Left kidney (tissue), 2 donors: ENCODE measurements around the gene KRT28. TPM values are rescaled to one million over a fixed set of nuclear protein-coding genes. Genes with fewer than 3 reads are reported as not detected.
A peak's percentile ranks its signal among the peaks of the same experiment; 100 is the strongest.
"Not testable (repeated sequence)": the region's sequence is repeated elsewhere in the genome, so short reads cannot be mapped to it uniquely, and the experiment has no call there.

Experiments
- DNase-seq: peaks from one replicate; pipeline ENCODE4 v3.0.0-alpha.2; 2013
- polyA plus RNA-seq: library from polyadenylated mRNA; unstranded; fragments of 120-200 nt; gene quantifications from one replicate; pipeline ENCODE4 v1.2.1, GENCODE V29; 2013; ENCODE audit not compliant: insufficient read length

The KRT28 gene
- polyA plus RNA-seq, 1 donor = not detected

DNA sequence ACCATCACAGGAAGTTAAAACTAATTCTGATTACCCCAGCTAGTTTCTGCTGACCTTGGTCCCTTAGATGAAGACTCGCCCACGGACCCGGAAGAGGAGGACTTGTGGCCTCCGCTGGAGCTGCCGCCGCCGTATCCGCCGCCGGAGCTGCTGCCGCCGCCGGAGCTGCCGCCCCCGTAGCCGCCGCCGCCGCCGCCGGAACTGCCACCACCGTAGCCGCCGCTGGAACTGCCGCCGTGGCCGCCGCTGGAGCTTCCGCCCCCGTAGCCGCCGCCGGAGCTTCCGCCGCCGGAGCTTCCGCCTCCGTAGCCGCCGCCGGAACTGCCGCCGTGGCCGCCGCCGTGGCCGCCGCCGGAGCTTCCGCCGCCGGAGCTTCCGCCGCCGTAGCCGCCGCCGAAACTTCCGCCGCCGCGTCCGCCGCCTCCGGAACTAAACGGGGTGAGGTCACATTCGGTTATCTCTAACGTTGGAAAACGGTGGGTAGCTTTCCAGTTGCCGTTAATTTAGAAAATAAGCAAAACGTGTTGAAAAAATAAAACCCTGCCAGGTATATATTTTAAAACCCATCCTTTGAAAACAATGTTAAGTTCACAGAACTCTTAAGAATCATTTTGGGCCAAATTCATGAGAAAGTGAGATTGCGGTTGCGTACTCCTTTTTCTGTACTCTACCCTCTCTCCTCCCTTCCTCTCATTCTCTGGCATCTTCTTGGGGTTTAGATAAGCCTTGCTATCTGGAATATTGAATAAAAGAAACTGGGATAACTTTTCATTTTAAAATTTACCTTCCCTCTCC lies 19.2 kb upstream of the KRT28 start:
- peak; percentile 85 for DNase-seq

DNA sequence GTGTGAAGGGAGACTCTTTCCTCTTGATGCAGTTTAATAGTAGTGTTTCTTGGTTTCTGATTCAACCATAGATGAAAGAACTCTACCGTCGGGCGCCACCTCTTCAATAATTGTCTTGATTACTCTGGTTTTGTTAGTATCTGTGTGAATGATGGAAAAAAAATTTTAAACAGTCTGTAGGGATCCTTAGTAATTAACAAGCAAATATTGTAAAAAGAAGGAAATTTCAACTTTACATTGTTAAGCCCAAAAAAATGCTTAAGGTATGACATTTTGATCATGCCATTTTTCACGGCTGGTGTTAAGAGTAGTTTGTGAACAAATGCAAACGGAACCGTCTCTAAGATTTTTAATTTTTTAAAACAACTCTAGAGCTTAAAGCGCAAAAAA lies 18.6 kb upstream of the KRT28 start:
- no peak for DNase-seq

DNA sequence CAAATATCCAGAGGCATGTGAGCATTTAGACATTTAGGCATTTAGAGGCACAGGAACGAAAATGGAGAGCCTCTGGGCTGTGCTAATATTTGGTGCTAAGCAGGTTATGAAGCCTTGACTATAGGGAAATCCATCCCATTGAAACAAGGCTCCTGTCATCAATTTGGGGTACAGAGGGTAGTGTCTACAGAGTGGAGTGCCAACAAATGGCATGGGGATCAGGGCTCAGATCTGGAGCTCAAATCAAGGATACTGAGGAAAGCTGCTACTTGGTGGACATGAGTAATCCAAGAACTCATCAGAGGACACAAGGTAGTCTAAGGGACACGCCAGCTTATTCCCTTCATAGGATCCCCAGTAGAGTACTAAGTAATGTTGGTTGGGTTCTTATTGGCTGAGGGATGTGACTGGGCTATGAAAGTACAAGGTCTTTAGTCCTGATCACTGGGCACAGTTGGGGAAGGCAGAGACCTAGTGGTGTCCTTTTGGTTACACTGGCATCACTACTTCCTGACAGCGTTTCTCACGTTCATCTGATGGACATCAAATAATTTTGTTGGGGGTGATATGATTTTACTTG lies 17.4 kb upstream of the KRT28 start:
- no peak for DNase-seq

DNA sequence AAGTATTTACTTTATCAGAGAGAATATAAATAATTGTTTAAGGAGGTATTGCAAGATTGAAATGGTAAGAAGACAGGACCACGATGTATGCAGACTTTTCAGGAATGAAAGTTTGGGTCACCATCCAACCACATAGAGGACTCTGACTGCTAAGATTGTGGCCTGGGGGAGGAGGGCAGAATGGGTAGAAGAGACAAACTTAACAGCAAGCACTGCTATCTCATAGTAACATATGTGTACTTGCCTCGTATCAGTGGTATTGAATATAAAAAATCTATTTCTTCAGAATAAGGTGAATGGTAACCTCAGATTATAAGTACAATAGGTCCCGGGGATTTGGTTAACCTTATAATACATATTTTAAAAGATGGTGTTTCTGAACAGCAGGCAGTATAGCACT lies 16.8 kb upstream of the KRT28 start:
- no peak for DNase-seq

DNA sequence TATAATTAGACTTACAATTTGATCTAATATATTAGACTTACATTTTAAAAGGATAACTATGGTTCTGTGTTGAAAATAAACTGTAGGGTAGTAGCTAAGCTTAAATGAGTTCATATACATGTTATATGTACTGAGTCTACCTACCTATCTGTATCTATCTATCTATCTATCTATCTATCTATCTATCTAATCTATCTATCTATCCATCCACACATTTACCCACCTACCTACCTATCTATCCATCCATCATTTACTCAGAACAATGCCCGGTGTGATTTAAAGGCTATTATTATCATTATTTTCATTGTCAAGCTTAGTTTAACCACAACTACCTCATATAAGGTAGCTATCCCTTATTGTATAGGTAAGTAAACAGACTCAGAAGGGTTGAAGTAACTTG lies 15.6 kb upstream of the KRT28 start:
- DNase-seq = no peak

DNA sequence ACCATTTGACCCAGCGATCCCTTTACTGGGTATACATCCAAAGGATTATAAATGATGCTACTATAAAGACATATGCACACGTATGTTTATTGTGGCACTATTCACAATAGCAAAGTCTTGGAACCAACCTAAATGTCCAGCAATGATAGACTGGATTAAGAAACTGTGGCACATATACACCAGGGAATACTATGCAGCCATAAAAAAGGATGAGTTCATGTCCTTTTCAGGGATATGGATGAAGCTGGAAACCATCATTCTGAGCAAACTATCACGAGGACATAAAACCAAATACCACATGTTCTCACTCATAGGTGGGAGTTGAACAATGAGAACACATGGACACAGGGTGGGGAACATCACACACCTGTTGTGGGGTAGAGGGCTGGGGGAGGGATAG lies 14.9 kb upstream of the KRT28 start:
- not testable (repeated sequence) for DNase-seq

DNA sequence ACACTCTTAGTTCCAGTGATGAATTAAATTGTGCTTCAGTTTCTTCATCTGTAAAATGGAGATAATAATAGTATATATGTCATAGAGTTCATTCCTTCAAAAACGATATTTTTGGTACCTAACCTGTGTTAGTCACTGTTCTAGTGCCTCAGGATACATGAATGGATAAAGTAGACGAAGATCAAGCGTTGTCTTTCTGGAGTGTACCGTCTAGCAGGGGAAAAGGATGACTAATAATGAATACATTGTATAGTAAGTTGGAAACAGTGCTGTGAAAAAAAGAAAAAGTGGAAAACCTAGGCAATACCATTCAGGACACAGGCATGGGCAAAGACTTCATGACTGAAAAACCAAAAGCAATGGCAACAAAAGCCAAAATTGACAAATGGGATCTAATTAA lies 14.0 kb upstream of the KRT28 start:
- no peak for DNase-seq

DNA sequence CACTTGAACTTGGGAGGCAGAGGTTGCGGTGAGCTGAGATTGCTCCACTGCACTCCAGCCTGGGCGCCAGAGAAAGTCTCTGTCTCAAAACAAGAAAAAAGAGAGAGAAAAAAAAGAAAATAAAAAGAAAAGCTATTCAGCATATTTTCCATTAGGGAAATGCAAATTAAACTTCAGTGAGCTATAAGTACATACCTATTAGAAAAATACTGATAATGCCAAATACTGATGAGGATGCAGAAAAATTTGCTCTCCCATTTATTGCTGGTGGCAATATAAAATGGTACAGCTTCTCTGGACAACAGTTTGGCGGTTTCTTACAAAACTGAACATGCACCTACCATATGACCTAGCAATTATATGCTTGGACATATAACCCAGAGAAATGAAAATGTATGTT lies 12.9 kb upstream of the KRT28 start:
- DNase-seq = no peak

DNA sequence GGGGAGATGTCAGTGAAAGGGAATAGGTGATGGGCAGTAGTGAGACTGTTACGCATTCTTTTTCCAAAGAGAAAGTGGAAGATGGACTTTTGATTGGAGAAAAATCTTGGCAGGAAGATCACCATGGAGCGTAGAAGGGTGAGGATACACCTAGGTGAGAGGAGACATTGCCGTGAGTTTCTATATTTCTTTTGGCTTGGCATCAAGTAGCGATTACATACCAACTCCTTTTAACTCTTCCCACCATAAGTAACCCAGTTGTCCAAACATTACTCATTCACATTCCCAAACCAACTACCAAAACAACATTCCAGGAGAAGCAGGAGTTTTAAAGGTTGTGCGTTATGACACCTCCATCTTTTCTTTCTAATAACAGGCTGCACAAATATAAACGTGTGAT lies 10.7 kb upstream of the KRT28 start:
- DNase-seq = no peak

DNA sequence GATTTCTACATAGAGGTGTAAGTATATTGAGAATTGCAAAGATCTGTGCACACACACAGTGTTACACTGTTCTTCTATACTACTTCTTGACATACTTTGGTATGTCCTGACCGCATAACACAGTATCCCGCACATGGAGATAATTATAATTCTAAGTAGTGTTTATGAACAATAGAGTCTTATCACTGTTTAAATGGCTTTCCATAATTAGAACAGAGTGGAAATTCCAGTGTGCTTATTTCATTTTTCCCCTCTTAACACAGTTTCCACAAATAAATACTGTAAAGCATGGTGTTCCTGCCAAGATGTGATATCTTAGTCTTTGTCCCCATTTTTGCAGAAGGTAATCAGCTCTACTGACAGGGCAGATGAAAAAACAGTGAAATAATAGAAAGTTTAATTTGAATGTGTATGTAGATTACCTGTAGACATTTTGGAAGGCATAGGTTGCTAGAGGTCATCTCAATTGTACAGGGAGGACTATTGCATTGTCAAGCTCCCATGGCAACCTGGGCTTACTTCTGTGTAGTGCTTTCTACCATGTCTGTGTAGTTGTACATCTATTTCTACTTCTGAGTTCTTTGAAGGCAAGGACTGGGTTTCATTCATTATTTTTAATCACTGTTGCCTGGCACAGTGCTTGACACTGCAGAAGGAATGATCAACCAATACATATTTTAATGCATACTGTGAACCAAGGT lies 10.1 kb upstream of the KRT28 start:
- no peak for DNase-seq

DNA sequence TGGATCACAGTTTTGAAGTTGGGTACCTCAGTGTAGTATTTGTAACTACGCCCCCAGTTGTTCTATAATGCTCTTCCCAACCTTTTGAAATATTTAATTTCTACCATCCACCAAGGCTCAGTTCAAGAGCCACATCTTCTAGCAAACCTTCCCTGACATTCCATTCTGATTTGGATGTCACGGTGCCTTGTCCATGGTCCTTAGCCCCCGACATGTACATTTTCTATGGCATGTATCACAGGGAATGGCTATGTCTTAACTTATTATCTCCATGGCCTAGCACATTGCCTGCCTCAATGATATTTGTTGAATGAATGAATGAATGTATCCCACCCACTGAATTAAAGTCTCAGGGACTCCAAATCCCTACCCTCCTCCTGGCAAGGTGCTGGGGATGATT lies 6.4 kb upstream of the KRT28 start:
- no peak for DNase-seq

DNA sequence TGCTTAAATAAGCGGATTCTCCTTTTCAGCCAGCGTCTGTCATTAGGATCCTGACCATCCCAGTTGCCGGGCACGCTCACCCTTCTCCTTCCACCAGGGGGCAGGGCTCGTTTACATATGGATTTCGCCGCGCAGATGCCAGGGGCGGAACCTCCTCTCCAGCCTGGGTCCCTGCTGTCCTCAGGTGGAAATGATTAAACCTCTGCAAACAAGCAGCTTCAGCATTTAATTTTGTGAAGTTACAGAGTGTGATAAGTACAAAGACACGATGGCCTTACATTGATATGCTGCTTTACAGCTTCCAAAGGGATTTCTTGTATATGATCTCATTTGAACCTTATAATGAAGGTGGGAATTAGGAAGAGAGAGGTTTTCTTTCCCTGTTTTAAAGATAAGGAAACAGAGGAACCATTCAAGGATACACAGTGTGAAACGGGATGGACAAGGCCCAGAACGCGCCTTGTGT lies 3.9 kb upstream of the KRT28 start:
- peak; percentile 68 for DNase-seq

DNA sequence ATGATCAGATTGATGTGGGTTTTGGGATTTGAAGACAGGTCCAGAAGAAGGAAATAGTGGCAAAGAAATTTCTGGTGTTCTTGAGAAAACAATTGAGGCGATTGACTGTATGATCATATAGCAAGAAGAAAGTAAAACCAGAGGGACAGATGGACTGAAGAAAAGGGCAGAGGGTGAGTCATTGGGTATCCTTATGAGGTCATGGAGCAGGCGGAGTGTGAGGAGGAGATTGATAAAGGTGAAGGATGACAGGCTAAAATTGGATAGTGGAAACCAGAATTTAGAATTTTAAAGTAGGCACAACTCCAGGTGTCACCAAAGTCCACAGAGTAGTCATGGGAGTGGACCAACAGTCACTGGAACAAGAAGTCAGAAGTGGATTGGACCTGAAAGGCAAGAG lies 1.4 kb upstream of the KRT28 start:
- no peak for DNase-seq

DNA sequence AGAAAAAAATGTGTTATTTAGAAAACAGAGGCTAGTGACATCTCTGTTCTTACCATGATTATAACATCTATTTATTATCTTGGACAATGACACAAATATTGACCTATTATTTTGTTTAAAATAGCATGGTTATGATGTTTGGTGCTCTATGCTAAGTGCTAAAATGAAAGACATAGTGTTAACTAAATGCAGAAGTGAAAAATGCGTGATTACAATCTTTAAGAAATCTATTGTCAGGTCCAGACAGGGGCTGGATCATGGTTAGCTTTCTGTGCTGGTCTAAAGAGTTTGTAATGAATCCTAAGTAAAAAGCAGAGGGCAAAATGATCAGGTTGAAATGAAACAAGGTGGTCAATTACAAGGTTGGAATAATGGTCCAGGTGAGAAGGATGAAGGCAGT lies 622 bp upstream of the KRT28 start:
- DNase-seq = no peak

DNA sequence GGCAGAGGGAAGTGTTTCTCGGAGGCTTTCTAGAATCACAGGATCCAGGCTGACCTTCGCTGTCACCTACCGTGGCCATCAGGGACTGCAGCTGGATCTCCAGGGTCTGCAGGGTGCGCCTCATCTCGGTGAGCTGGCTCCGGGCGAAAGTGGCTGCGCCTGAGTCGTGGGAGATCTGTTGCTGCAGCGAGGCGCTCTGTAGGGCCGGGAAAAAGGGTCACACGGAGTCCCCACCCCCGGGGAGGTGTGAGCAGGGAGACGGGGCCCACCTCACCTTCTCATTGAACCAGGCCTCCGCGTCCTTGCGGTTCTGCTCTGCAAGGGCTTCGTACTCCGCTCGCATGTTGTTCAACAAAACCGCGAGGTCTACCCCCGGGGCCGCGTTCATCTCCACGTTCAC lies 2.9 kb downstream of the KRT28 start:
- DNase-seq = no peak

DNA sequence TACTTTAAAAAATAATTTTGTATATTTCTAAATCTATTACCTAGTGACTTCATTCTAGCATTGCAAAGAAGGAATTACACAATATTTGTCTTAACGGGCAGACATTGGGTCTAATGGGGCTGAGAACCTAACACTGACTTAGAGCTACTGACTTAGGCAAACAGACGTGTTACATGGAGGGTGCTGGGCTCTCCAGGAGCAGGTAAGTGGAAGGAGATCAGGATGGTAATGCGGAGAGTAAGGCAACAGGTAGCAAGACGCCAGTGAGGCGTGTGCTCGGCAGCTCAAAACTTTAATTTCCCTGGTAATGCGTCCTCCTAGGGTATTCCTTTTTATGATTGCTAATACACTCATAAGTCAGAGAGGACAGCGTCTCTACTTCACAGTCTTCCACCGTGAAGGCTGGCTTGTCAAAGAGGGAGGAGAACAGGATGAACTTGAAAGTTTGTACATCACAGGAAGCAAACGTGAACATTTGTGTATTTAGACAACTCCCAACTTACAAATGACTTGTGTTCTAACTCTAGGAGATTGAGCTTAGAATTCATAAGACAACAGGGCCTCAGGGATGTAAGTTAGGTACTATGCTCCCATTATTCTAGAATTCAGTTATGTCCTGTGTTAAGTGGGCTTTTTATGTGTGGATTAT lies 4.6 kb downstream of the KRT28 start:
- DNase-seq = no peak

DNA sequence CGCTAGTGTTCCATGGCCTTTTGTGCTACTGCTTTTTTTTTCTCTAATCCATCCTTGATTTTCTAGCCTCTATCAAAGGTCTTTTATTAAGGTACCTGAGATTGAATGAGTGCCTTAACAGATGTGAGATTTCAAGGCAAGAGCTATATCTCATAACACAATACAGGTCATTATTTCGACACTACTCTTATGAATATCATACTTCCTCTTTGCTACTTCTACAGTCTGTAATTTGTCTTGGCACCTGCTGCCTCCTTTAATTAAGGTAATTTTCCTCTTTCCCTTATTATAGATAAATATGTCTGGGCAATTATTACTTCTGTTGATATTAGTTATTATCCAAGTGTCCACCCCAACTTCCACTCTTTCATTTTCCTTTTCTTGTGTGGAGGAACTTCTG lies 5.3 kb downstream of the KRT28 start:
- no peak for DNase-seq

DNA sequence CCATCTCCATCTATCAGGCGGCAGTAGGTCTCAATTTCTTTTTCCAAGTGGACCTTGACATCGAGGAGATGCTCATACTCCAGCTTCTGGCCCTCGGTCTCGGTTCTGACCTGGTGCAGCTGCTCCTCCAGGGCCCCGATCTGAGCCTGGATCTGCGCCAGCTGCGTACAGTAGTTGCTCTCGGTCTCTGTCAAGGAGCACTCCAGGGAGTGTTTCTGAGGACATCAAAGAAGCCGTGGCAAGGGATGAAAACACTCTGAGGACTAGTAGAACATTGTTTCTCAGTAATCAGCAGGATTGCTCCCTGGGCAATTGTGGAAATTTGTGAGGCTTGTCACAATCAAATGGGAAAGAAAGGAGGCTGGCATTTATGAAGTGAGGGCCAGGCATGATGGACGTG lies 5.9 kb downstream of the KRT28 start:
- no peak for DNase-seq

DNA sequence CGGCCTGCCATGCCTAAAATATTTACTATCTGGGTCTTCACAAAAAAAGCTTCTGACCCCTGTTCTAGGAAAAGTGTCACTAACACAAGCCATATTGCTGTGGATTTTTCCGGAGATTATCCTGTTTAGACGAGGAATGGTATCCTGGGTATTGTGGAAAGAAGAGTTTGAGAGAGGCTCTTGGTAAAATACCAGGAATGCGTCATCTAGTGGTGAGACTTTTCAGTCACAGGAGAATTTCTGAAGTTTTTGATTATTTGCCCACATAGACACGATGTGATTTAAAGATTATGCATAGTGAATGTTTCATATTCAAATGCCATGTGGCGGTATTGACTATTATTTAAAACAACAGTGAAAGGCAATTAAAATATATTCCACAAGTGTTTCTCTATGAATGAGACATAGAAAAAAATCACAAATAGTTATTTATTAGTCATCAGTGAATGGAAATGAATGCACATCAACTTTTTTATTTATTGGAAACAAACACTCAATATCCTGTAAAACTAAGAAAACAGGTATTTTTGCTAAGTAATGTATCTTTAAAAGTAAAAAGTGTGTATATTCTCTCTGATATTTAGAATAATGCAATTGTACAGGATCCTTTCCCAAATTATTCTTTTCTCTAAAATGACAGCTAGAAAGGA lies 7.8 kb downstream of the KRT28 start:
- peak; percentile 44 for DNase-seq

DNA sequence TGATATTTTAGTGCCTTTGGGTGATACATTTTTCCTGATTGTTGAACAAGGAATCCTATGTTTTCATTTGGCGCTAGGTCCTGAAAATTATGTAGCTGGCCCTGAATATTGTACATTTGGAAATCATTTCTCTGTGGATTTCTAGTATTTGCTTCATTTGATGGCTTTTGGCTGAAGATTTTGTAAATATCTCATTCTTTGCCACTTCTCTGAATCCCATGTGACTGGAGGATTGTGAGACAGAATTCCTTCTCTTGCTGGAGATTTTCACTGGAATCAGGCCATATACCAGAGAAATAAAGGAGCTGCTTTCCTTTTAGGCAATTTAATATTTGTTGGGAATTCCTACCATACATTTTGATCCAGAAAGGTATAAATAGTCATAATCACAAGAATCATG lies 8.6 kb downstream of the KRT28 start:
- DNase-seq = no peak

DNA sequence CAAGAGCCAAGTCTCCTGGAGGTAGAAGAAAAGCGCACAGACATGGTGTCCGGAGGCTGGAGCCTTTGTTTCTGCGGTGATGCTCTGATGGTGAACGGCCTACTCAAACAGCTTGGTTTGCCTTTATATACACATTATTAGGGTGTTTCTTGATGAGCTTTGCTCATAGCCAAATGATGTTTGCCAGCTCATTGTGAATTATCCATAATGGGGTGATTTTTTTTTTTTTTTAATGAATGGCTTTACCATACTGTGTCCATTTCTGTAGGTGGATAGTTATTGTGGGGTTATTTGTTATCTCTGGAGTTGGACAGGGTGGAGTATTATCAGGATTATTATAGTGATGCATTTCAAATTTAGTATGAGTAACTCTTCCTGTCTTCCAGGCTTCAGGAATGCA lies 17.3 kb downstream of the KRT28 start, which contains the start of gene KRT27:
KRT27 (minus strand) TSS at position 101 of the 400 bp plus-strand sequence; CDS start at position 44, 57 bp downstream.
- DNase-seq = no peak

DNA sequence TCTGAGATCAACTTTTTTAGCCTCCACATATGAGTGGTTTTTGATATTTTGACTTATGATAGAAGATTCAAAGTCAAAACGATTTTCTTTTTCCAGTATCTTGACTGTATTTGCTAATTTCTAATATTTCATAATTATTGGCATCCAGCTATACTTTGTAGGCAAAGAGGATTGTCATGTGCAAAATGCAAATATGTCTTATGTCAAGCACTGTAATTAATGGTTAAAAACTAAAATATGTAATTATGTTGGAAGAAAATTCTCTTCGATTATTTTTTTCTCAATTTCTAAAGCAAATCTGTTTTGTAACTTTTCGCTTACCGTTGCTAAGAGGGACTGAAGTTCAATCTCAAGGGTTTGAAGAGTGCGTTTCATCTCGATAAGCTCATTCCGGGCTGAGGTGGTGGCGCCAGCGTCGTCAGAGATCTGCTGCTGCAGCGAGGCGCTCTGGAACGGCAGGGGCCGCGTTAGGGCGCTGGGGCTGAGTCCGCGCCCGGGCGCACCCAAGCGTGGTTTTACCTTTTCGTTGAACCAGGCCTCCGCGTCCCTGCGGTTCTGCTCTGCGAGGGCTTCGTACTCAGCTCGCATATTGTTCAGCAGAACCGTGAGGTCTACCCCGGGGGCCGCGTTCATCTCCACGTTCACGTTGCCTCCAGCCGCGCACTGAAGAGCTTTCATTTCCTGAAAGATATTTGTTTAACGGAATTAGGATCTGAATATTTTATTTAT lies 20.4 kb downstream of the KRT28 start:
- DNase-seq = no peak
